HG03439 (cell line): ENCODE data around the gene TMEM174.

Source experiments
- ATAC-seq: cut with Tn5 transposase; IDR thresholded peaks from one replicate; pipeline ENCODE4 v1.9.1; 2021; ENCODE audit warnings: mild to moderate bottlenecking, moderate library complexity; ENCODE audit not compliant: unreplicated experiment

The TMEM174 gene, protein sequence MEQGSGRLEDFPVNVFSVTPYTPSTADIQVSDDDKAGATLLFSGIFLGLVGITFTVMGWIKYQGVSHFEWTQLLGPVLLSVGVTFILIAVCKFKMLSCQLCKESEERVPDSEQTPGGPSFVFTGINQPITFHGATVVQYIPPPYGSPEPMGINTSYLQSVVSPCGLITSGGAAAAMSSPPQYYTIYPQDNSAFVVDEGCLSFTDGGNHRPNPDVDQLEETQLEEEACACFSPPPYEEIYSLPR

DNA sequence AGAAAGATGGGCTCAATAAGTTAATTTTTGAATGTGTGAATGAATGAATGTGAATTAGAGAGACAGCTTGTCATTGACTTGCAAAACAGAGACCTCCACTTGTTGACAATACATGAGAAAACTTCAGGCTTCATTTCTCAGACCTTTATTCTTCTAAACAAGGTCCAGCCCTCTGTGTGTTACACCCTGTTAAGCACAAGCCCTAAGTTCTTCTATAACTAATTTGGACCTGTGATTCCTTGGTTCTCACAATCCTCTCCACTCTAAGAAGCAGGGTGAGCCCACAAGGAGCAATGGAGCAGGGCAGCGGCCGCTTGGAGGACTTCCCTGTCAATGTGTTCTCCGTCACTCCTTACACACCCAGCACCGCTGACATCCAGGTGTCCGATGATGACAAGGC is at the start of gene TMEM174:
TSS of gene TMEM174 (plus strand) at position 243 of the 400 bp plus-strand sequence. CDS start at position 294, 51 bp downstream.
- ATAC-seq: no peak

DNA sequence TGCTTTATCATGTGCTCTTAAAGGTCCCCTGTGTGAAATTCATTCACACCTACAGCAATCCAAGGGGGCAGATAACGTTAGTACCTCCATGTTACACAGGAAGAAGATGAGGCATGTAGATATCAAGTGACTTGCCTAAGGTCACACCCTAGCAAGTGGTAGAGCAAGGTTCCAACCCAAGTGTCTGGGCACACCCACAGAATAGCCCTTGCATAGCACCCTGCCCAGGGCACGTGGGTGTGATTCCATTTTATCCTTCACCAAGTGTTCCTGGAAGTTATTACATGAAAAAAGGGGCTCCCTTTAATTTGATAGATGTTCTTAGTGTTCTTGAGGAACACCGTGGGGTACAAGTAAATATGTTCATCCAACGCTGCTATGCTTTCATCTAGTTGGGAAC is 47.7 kb upstream of the TMEM174 start:
- ATAC-seq: no peak

DNA sequence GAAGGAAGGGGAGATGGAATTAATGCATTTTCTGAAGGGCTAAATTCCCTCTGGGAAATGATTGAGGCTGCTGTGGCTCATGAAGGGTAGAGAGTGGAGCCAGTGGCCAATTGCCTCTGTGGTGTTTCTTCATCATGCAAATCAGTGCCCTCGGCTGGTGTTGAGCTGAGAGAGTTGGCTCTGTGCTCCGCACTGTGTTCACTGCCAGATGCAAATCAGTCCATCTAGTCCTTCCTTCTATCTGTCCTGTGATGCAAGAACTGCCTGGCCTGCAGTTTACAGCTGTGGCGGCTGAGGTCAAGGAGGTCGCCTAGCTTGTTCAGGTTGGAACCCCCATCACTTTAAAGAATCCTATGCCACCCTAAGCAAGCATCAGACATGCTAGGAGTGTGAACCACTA is 46.6 kb upstream of the TMEM174 start:
- no peak for ATAC-seq

DNA sequence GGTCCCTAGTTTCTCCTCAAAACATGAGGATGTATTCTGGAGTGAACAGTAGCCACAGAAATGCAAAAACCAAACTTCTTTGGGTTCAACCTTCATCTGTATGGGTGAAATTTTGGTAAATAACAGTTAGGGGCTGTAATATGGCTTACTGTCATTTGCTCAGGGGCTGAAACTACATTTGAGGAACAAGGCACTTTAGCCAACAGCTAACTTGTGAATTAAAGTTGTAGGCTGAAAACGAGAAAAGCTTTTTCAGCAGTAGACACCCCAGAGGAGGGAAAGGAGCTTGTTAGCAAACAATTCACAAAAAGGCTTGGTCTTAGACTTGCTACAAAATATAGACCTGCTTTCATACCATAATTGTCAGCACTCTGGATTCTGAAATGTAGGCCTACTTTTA is 46.0 kb upstream of the TMEM174 start:
- no peak for ATAC-seq

DNA sequence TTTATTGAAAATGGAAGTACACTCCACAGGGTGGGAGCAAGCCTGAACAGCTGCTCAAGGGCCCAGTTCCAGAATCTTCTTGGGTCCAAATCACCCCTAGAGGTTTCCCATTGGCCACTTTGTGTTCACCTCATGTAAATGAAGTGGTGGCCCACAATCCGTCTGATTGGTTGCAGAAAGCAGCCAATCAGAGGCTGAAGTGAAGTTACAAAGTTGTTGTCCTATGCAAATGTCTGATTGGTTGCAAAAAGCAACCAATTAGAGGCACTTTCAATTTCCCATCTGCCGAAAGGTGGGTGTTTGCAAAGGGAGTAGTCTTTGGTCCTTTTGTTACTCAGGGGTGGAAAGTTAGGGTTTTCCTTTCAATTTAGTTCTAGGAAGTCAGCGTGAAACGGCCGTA is 43.9 kb upstream of the TMEM174 start:
- no peak for ATAC-seq

DNA sequence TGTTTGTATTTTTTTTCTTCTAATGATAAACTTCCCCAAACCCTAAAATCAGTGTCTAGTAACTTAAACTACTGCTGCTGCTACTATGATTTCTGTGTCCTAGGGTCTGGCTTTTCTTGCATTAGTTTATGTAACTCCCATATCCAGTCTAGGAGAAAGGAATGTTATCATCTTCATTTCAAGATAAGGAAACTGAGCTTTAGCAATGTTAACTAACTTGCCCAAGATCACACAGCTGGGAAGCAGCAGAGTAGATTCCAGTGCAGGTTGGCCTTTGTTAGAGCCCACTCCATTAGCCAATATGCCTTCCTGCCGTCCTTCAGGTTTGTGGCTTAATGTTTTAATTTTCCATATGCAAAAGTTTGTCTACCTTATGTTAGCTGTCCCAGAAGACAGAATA is 42.2 kb upstream of the TMEM174 start:
- no peak for ATAC-seq

DNA sequence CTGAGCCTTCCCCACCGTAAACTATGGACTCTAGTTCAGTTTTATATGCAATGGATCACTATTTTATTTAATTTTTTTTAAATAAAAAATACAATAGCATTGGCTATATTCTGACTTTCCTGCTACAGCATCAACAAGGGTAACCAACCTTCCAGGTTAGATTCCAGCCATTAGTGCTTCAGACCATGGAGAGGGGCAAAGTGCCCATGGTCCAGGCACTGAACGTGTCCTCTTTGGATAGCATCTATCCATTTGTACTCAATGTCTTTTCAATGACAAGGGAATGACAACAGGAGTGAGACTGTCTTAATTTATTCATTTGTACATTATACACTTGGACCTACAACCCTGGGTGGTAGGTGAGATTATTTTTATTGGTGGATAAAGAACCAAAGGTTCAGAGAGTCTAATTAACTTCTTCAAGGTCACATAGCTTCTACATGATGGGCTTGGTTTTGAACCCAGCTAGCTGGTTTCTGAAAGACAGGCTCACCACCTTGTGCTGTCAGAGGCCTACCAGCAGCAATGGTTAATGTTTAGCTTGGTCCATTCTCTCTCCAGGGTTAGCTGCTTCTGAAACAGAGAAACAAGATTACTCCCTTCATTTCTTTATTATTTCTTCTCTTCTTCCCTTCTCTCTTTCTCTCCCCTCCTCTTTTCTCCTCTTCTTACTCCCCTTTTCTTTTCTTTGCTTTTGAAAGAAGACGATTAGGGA is 41.1 kb upstream of the TMEM174 start:
- ATAC-seq: no peak

DNA sequence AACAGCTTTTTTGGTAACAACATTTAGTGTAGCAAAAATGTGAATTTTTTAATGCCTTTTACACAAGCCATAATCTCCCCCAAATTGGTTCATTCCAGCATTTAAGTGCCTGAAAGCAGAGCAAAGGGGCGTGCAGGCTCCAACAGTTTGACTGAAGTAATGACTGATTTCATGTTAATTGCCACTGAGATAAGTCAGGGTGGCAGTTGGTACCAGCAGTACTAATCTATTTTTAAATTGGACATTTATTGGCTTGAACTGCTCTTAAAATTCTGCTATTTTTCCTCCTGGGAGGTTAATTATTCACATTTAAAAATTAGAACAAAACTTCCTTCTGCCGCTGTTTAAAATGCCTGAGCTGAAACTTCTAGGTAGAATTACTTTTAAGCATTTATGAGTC is 40.2 kb upstream of the TMEM174 start:
- ATAC-seq: no peak

DNA sequence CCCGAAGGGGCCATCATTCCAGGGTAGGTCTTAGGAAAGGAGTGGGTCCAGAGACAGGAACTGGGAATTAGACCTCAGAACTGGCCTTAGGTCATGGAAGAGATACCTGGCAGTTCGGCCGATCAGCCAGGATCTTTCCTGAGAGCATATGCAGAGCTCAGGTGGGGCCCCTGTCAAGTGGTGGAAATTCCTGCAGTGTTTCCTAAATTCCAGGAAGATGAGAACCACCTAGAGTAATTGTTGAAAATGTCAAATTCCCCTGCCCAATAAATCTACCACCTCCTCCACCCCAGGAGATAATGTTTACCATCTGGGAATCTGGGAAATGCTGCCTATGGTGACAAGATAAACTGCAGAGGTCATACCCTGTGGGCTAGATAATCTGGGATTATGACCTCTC is 38.0 kb upstream of the TMEM174 start:
- ATAC-seq: no peak

DNA sequence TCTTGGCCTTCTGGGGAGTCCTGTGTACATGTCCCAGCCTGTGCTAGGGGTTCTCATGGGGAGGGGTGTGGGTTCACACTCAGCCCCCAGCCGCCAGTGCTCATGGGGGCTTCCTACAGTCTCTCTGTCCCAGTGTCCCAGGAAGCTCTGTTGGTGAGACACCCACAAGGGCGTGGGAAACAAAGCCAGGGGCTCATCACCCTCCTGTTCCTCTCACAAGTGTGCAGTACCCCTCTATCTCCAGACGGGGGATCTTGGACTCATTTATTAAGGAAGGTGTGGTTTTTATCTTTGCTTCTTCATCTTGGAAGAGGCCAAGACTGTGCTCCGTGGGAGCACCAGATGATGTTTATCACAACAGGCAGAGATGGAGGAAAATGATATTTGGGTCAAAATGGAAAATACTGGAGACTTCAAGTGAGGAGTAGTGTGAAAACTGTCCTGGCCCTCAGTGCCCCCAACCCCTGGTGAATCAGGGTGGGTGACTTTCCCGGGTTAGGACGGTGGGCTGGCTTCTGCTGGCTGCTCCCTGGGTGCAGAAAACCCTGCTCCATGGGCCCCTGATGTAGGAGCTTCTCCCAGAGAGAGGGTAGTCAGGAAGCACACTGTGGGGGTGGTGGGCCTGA is 37.5 kb upstream of the TMEM174 start:
- no peak for ATAC-seq

DNA sequence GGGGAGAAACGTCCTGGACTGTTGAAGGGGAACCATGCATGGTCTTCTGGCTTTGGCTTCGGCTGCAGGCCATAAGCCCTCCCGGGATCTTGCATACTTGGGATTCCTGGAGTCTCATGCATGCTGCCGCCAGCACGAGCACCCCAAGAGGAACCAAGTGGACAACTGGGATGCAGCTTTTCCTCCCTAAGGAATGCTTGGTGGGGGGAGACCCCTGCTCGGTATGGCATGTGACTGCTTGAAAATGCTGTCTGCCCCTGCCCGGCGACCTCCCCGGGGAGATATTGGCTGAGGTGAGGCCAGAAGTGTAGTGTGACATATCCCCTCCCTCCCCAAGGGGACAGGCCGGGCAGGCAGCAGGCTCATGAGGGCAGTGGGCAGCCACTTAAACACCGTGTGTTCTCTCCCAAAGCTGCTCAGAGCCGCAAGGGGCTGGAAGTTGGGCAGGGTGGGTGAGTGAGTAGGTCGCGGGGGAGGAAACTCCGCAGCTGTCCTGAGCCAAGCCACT is 36.9 kb upstream of the TMEM174 start:
- ATAC-seq: no peak

DNA sequence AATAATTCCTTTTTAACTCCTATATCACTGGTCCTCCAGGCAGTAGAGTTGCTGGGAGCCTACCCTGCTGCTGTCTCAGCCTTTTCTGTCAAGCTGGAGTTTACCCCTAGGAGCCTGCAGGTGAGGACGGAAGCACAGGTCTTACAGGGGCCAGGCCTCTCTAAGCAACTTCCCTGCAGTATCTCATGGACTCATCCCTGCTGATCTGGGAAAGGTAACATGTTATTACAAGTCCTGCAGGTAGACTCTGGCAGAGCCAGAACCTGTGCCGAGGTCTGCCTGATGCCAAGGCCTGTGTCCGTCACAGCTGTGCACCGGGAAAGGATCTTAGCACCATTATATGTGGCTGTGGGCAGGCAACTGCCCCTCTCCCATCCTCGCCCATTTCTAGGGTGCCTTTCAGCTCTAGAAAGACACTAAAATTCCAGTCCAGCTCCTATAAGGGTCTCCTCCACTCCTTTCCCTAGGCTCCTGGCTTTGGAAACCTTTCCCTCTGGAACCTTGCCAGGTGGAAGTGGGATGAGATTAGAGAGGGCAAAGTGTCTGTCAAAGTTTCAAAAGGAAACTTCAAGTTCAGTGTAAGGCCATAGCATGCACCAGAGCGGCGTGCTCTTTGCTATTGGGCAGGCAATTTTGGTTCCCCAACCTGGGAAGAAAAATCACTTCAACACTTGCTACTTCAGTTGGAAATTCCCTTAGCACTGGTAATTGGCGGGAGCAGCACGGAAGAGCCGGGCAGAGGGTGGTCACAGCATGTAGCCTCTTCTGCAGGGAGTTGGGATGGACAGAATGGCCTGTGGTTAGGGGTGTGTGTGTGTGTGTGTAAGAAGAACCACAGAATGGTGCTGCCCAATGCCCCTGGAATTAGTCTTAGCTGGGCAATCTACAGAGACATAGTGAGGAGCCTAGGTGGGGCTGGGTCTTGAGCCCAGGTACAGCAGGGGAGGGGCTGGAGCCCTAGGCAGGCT is 35.1 kb upstream of the TMEM174 start:
- no peak for ATAC-seq

DNA sequence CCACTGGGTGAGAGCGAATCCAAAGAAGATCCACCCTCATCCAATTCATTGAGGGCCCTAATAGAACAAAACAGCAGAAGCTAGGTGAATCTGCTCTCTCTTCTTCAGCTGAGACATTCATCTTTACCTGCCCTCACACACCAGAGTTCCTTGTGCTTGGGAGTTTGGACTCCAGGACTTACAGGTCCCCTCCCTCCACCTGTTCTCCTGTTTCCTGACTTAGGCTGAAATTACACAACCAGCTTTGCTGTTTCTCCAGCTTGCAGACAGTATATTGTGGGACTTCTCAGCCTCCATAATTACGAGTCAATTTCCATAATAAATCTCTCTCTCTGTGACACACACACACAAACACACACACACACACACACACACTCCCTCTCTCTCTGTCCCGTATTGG is 33.5 kb upstream of the TMEM174 start:
- no peak for ATAC-seq

DNA sequence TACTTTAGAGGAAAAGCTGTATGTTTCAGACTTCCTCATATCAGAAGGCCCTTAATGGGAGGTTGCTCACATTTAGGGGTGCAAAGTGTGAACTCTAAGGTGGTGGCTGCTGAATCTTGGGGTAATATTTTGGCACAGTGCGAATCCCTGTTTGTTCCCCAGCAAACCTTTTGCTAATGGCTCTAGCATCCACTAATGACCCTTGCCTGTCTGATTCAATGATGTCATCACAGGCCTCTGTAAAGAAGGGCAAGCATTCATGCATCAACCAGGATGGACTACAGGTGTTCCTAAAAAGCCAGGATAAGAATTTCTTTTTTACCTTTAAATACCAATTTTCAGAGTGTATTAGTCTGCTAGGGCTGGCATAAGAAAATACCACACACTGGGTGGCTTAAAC is 32.2 kb upstream of the TMEM174 start:
- ATAC-seq: no peak

DNA sequence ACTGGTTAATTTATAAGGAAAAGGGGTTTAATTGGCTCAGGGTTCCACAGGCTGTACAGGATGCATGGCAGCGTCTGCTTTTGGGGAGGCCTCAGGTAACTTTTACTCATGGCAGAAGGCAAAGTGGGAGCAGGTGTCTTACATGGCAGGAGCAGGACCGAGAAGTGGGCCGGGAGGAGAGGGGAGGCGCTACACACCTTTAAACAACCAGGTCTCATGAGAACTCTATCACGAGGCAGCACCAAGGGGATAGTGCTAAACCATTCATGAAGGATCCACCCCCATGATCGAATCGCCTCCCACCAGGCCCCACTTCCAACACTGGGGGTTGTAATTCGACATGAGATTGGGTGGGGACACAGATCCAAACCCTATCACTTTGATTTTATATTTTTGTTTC is 31.0 kb upstream of the TMEM174 start:
- ATAC-seq: no peak

DNA sequence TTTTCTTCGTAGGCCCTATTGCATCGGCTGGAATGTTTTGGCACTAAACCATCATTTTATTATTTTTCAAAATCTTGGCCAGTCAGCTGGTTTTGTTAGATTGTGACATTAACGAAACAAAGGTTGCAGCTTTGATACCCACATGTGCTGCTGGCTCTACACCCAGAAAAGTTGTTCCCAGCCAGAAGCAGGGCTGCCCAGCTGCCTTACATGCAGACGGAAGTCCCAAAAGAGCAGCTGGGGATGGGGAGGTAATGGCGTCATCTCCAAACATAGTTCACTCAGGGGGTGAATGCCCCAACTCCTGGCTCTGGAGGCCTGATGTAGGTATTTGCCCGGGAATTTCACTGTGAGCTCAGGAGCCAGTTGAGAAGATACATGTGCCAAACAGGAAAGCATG is 29.3 kb upstream of the TMEM174 start:
- no peak for ATAC-seq

DNA sequence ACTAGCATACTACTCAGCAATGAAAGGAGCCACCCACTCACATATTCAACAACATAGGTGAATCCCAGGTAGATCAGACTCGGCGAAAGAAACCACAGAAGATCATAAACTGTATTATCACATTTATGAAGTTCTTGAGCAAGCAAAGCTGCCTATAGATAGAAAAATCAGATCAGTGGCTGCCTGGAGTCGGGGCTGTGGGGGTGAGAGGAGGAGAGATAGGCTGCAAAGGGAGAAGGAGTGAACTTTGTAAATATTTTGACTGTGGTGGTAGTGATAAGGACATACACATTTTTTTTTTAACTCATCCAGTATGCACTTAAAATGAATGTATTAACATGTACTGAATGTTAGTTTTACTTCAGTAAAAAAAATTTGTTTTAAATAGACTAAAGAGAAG is 23.5 kb upstream of the TMEM174 start:
- no peak for ATAC-seq

DNA sequence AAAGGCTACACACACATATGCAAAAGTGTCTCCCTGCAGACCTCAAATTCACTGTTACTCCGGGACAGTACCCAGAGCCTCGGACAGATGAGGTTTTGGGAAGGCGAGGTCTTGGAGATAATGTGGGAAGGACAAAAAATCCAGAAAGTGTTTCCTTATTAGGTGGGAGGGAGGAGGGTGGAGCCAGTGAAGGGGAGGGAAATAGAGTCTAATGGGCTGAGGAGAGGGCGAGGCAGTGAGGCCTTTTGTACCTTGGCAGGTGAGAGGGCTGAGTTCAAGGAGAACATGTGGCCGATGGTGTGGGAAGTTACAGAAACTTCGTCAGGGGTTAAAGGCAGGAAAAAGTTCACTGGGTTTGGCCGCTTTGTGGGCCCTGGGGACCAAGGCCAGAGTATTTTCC is 22.1 kb upstream of the TMEM174 start:
- no peak for ATAC-seq

DNA sequence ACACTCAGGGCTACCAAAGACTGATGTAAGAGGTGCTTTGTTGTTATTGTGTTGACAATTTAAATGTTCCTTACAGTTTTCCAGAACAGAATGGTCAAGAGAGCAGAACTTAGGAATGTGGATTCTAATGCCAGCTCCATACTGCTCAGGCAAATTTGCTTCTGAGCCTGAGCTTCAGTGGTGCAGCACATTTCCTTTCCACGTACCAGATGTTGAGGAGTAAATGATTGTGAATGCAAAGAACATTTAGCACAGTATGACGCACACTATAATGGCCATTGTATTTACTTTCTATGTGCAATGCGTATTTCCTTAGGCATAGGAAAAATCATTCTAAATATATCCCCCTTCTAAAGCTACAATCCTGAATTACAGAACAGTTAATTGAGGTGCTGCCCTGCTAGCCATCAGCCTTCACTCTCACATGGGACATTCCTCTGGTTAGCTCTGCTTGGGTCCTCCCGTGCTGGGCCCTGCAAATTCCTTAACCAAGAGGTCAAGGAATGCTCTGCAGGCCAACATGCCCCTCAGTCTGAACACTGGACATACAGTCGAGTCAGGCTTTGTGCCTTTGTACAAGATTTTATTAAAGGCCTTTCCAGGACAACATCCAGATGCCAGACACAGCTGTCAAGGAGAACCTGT is 21.1 kb upstream of the TMEM174 start:
- ATAC-seq: no peak
